Caco-2 (cell line): ENCODE measurements around the gene PPP1R9B. TPM values are rescaled to one million over a fixed set of nuclear protein-coding genes. Genes with fewer than 3 reads are reported as not detected.

ENCODE experiments used
- BruUV-seq: library from RNA; stranded (reverse); fragments of 400-500 nt; replicated peaks from 2 replicates; lab custom pipeline; 2021; lab: Mats Ljungman, UMichigan
- CTCF ChIA-PET: fragments of 300-600 bp; sonication (Branson Sonifier 250); formaldehyde crosslinking; loops from one replicate; lab custom pipeline; 2022; ENCODE audit warnings: antibody characterized with exemption; lab: Charles Lee
- POLR2A ChIA-PET: fragments of 300-600 bp; sonication (Branson Sonifier 250); formaldehyde crosslinking; loops from one replicate; lab custom pipeline; 2022; ENCODE audit warnings: antibody characterized with exemption; lab: Charles Lee
- DNase-seq, 2 experiments: peaks; one replicate each; pipeline versions ENCODE4 v3.0.0 to v3.0.0-alpha.2; 2020 to 2022
- H3K27me3 ChIP-seq: replicated peaks from 2 replicates; pipeline ENCODE4 v1.6.0; 2011; ENCODE audit warnings: low read length; ENCODE audit not compliant: control insufficient read depth, insufficient read depth
- H3K36me3 ChIP-seq: 2 replicates; pipeline ENCODE4 v1.5.1; 2011; ENCODE audit warnings: low read length; ENCODE audit not compliant: control insufficient read depth, insufficient read depth
- H3K4me1 ChIP-seq: fragments of 250-450 bp; sonication (Bioruptor Pico); 2 replicates; pipeline ENCODE4 v1.5.1; 2020; ENCODE audit warnings: mild to moderate bottlenecking
- H3K4me3 ChIP-seq: 2 replicates; pipeline ENCODE4 v1.5.1; 2011; ENCODE audit warnings: low read depth, mild to moderate bottlenecking, control low read depth, low read length
- H3K9me3 ChIP-seq: fragments of 250-450 bp; sonication (Bioruptor Pico); 2 replicates; pipeline ENCODE4 v1.5.1; 2020; ENCODE audit warnings: mild to moderate bottlenecking, moderate library complexity
- H3K27ac Mint-ChIP-seq: one replicate; pipeline ENCODE4 v1.8.0; 2022; ENCODE audit warnings: mixed read lengths; ENCODE audit not compliant: unreplicated experiment
- H3K27me3 Mint-ChIP-seq: one replicate; pipeline ENCODE4 v1.8.0; 2022; ENCODE audit warnings: mixed read lengths; ENCODE audit not compliant: insufficient read depth, unreplicated experiment
- H3K36me3 Mint-ChIP-seq: one replicate; pipeline ENCODE4 v1.8.0; 2022; ENCODE audit warnings: mild to moderate bottlenecking, mixed read lengths; ENCODE audit not compliant: insufficient read depth, unreplicated experiment
- H3K4me1 Mint-ChIP-seq: one replicate; pipeline ENCODE4 v1.8.0; 2022; ENCODE audit warnings: low read depth, mixed read lengths; ENCODE audit not compliant: unreplicated experiment
- H3K4me3 Mint-ChIP-seq: one replicate; pipeline ENCODE4 v1.8.0; 2022; ENCODE audit warnings: mild to moderate bottlenecking, moderate library complexity, mixed read lengths; ENCODE audit not compliant: unreplicated experiment
- H3K9me3 Mint-ChIP-seq: one replicate; pipeline ENCODE4 v1.8.0; 2022; ENCODE audit warnings: mixed read lengths; ENCODE audit not compliant: unreplicated experiment
- intact Hi-C: fragments of 100-400 bp; cut with micrococcal nuclease; formaldehyde crosslinking; loops from one replicate; pipeline ENCODE4 v1.10.0; 2022; ENCODE audit not compliant: unreplicated experiment
- total RNA-seq: library from RNA; stranded (reverse); gene quantifications from 2 replicates; pipeline ENCODE4 v1.2.3, GENCODE V29; 2022
- TF ChIP-seq, protein P1 (sequence below), 2 experiments: fragments of 200-600 bp in 1 of 2; IDR thresholded peaks; 1 replicate in 1 of 2; 2 replicates in 1 of 2; pipeline versions ENCODE4 v1.5.1 to v1.8.0; 2011 to 2022; ENCODE audit warnings: antibody characterized with exemption in 1 of 2, control low read depth in 1 of 2, inconsistent platforms in 1 of 2, low read depth in 1 of 2, low read length in 1 of 2, mild to moderate bottlenecking in 1 of 2, moderate library complexity in 1 of 2; ENCODE audit not compliant: insufficient read depth in 1 of 2, severe bottlenecking in 1 of 2, unreplicated experiment in 1 of 2

The PPP1R9B gene
- total RNA-seq, 1 experiment from 2014 or later = 74.8 TPM

DNA sequence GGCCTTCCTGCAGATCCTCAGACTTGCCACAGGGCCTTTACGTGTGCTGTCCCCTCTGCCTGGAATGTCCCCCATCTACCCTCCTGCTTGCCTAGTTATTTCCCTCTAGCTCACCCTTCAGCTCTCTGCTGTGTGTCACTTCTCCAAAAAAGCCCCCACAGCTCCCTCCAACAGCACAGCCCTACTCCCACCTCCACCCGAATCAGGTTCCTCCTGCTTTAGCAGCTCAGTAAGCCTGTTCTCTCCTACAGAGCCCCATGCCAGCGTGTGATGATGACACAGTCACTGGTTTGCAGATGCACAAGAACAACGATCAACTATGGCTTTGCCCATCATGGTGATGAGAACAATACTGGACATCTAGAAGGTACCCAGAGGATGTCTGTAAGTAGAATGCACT is 13.4 kb downstream of the PPP1R9B start:
- POLR2A ChIA-PET = interaction anchor here (0.6 kb wide), 1 partner anchor 271 kb away, joined by 3 read pairs; no protein-coding TSS in a partner anchor
- TF ChIP-seq, protein P1, sequence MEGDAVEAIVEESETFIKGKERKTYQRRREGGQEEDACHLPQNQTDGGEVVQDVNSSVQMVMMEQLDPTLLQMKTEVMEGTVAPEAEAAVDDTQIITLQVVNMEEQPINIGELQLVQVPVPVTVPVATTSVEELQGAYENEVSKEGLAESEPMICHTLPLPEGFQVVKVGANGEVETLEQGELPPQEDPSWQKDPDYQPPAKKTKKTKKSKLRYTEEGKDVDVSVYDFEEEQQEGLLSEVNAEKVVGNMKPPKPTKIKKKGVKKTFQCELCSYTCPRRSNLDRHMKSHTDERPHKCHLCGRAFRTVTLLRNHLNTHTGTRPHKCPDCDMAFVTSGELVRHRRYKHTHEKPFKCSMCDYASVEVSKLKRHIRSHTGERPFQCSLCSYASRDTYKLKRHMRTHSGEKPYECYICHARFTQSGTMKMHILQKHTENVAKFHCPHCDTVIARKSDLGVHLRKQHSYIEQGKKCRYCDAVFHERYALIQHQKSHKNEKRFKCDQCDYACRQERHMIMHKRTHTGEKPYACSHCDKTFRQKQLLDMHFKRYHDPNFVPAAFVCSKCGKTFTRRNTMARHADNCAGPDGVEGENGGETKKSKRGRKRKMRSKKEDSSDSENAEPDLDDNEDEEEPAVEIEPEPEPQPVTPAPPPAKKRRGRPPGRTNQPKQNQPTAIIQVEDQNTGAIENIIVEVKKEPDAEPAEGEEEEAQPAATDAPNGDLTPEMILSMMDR (IDR thresholded peaks at IDR 0.05; ENCODE audit: insufficient read depth in 1 of 2, low read depth in 1 of 2, low read length in 1 of 2, severe bottlenecking in 1 of 2, unreplicated experiment in 1 of 2) = no peak
- no TSS peak for BruUV-seq

DNA sequence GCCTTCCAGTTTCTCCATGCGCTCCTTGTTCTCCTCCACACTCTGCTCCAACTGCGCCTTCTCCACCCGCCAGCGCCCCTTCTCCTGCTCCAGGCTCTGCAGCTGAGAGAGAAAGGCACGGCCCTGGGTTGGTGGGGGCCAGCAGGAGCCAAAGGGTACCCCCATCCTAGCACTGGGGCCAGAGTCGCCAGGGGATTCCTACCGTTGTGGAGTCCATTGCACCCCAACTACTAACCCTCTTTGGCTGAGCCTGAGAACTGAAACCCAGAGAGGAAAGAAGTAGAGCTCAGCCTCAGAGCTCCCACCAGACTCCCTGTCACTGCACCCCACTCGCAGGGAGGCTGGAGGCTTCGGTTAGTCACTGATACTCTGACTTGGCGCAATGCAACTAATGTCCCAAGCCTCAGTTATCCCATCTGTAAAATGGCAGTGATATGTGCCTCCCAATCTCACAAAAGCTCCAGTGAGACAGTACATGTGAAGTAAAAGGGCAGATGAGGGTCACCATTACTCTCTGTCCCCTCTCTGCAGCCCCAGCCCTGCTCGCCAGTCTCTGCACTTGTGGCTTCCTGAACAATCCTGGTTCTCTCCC is 14.3 kb downstream of the PPP1R9B start:
- Histone ChIP-seq H3K9me3 (no peaks in the 10 kb centered on the region), H3K4me3 (no peak overlapping the region), H3K4me1 (peaks cover 12% of the 10 kb centered on the region), H3K27me3 (no peaks in the 10 kb centered on the region), H3K36me3 (peaks cover 32% of the 10 kb centered on the region)
- POLR2A ChIA-PET = no interaction called here
- peak overlapping the region; percentile 7 for H3K27ac Mint-ChIP-seq
- peaks cover 16% of the 10 kb centered on the region for H3K4me1 Mint-ChIP-seq
- no peaks in the 10 kb centered on the region for H3K27me3 Mint-ChIP-seq
- CTCF ChIA-PET = interaction anchor here (0.6 to 2.6 kb wide), 4 partner anchors 13 to 246 kb away, joined by 4 to 8 read pairs (median 4); no protein-coding TSS in a partner anchor
- BruUV-seq = no TSS peak
- no peaks in the 10 kb centered on the region for H3K9me3 Mint-ChIP-seq
- DNase-seq = no peak
- TF ChIP-seq, protein P1 (IDR thresholded peaks at IDR 0.05; ENCODE audit: insufficient read depth in 1 of 2, low read depth in 1 of 2, low read length in 1 of 2, severe bottlenecking in 1 of 2, unreplicated experiment in 1 of 2) = no peak
- H3K36me3 Mint-ChIP-seq = peaks cover 64% of the 10 kb centered on the region
- no peak overlapping the region for H3K4me3 Mint-ChIP-seq
- intact Hi-C loops = no loop called here

More for the DNA sequence above, 13.4 kb downstream of the PPP1R9B start:
- Mint-ChIP-seq H3K4me1 (peaks cover 16% of the 10 kb centered on the region), H3K27ac (peak overlapping the region; percentile 7), H3K9me3 (no peaks in the 10 kb centered on the region), H3K27me3 (no peaks in the 10 kb centered on the region), H3K4me3 (no peak overlapping the region), H3K36me3 (peaks cover 64% of the 10 kb centered on the region)
- H3K9me3 ChIP-seq = no peaks in the 10 kb centered on the region
- intact Hi-C loops = no loop called here
- H3K27me3 ChIP-seq = no peaks in the 10 kb centered on the region
- CTCF ChIA-PET = interaction anchor here (0.6 to 1.5 kb wide), 3 partner anchors 13 to 247 kb away, joined by 4 to 5 read pairs (median 4); no protein-coding TSS in a partner anchor
- H3K4me1 ChIP-seq = peaks cover 12% of the 10 kb centered on the region
- no peak overlapping the region for H3K4me3 ChIP-seq
- DNase-seq = no peak
- peaks cover 32% of the 10 kb centered on the region for H3K36me3 ChIP-seq

DNA sequence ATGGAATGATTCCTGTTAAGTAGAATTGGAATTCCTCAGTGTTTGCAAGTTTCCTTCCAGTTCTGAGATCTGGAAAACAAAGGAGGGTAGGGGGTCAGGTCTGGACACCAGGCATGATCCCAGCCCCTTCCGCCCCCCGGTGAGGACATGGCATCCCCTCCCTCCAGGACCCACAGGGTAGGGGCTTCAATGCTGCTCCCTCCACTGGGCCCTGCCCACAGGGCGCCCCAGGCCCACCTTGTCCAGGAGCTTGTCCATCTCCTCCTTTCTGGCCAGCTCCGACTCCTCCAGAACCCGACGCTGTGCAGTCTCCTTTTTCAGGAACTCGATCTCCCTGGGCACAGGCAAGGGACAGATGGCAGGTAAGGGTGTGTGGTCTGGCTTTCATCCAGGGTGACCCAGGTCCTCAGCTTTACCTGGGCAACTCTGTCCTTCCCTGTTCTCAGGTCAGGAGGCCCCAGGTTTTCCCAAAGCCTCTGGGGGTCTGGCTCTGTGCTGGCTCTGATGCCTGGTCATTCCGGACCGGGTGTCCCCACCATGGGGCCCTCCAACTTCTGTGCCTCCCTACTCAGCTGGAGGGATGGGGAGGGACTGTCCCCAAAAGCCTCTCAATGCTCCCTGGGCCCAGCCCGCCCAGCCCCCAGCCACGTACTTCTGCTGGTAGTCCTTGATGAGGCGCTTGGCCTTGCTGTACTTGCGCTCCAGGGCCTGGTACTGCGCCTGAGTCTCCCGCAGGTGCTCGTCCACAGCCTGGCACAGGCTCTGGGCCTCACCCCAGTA is 15.0 kb downstream of the PPP1R9B start:
- ChIA-PET CTCF (interaction anchor here (0.6 to 2.6 kb wide), 4 partner anchors 14 to 365 kb away, joined by 3 to 8 read pairs (median 4); no protein-coding TSS in a partner anchor), POLR2A (no interaction called here)
- H3K27me3 Mint-ChIP-seq = no peaks in the 10 kb centered on the region

More for the DNA sequence above, 15.0 kb downstream of the PPP1R9B start:
- no TSS peak for BruUV-seq
- Mint-ChIP-seq H3K4me1 (peaks cover 22% of the 10 kb centered on the region), H3K27ac (peak overlapping the region; percentile 23), H3K4me3 (no peak overlapping the region), H3K36me3 (peaks cover 64% of the 10 kb centered on the region), H3K9me3 (no peaks in the 10 kb centered on the region)
- Histone ChIP-seq H3K27me3 (no peaks in the 10 kb centered on the region), H3K4me1 (peaks cover 19% of the 10 kb centered on the region), H3K4me3 (no peak overlapping the region), H3K36me3 (peaks cover 29% of the 10 kb centered on the region), H3K9me3 (no peaks in the 10 kb centered on the region)
- intact Hi-C loops = no loop called here
- TF ChIP-seq, protein P1 (IDR thresholded peaks at IDR 0.05; ENCODE audit: insufficient read depth in 1 of 2, low read depth in 1 of 2, low read length in 1 of 2, severe bottlenecking in 1 of 2, unreplicated experiment in 1 of 2) = no peak
- no peak for DNase-seq
